KG1 (cell line): ENCODE measurements around the gene BCL2L12.
"Not testable (repeated sequence)": the region's sequence is repeated elsewhere in the genome, so short reads cannot be mapped to it uniquely, and the experiment has no call there.

Experiments used
- DNase-seq: peaks from one replicate; lab custom pipeline; 2025; lab: John Stamatoyannopoulos, UW

The BCL2L12 gene

GRCh38 chr19:49665351-49666119 lies at the start of gene BCL2L12, which contains the start of gene IRF3:
Gene BCL2L12, plus strand, starts transcription at chr19:49665933. Its CDS starts 760 bp downstream, at chr19:49666693.
Gene IRF3, minus strand, starts transcription at chr19:49665857. Its CDS starts 1,019 bp downstream, at chr19:49664838.
- DNase-seq = peak; percentile 89

- no peak for DNase-seq
These were observed 49.2 kb upstream of the BCL2L12 start for GRCh38 chr19:49616532-49616931.

GRCh38 chr19:49616945-49617344 lies 48.8 kb upstream of the BCL2L12 start:
- DNase-seq = no peak

GRCh38 chr19:49617860-49618259 lies 47.9 kb upstream of the BCL2L12 start:
- DNase-seq = not testable (repeated sequence)

GRCh38 chr19:49624967-49625910 lies 40.5 kb upstream of the BCL2L12 start:
- DNase-seq = no peak

GRCh38 chr19:49626226-49626625 lies 39.5 kb upstream of the BCL2L12 start:
- DNase-seq = no peak

- DNase-seq = no peak
These were observed 36.1 kb upstream of the BCL2L12 start for GRCh38 chr19:49629659-49630058.

GRCh38 chr19:49631014-49631588 lies 34.6 kb upstream of the BCL2L12 start:
- DNase-seq = no peak

GRCh38 chr19:49631610-49632192 lies 34.0 kb upstream of the BCL2L12 start:
- DNase-seq = no peak

- no peak for DNase-seq
These were observed 33.2 kb upstream of the BCL2L12 start for GRCh38 chr19:49632576-49632975.

- not testable (repeated sequence) for DNase-seq
These were observed 32.5 kb upstream of the BCL2L12 start for GRCh38 chr19:49633273-49633672.

GRCh38 chr19:49635530-49636232 lies 30.1 kb upstream of the BCL2L12 start:
- no peak for DNase-seq

- no peak for DNase-seq
These were observed 29.4 kb upstream of the BCL2L12 start for GRCh38 chr19:49636233-49636932.

GRCh38 chr19:49637821-49638738 lies 27.7 kb upstream of the BCL2L12 start:
- no peak for DNase-seq

- DNase-seq = no peak
These were observed 26.2 kb upstream of the BCL2L12 start for GRCh38 chr19:49639401-49640112.

GRCh38 chr19:49640113-49640898 lies 25.4 kb upstream of the BCL2L12 start, which contains the start of gene RRAS:
Gene RRAS, minus strand, starts transcription at chr19:49640143. Its CDS starts 45 bp downstream, at chr19:49640098.
- peak; percentile 99 for DNase-seq

GRCh38 chr19:49641688-49642491 lies 23.8 kb upstream of the BCL2L12 start, which contains the start of gene SCAF1:
Gene SCAF1, plus strand, starts transcription at chr19:49642209. Its CDS starts 2,818 bp downstream, at chr19:49645027.
- peak; percentile 99 for DNase-seq
